Kidney (tissue), 14 donors: ENCODE results near the gene ZNF839. TPM values are rescaled to one million over a fixed set of nuclear protein-coding genes. Genes with fewer than 3 reads are reported as not detected.
"Not testable (repeated sequence)": the region's sequence is repeated elsewhere in the genome, so short reads cannot be mapped to it uniquely, and the experiment has no call there.

Source experiments
- DNase-seq, 5 donors: peaks; one replicate each; pipeline ENCODE4 v3.0.0-alpha.2; 2013 to 2020
- FAIRE-seq: peaks from 2 replicates; lab custom pipeline; 2012; peaks lifted over from hg19 to GRCh38; lab: Jason Lieb, UNC
- H3K27ac ChIP-seq, 2 donors: one replicate each; pipeline ENCODE4 v1.7.0; 2013; ENCODE audit warnings: low read depth in 2 of 2, low read length in 2 of 2, inconsistent platforms in 1 of 2
- H3K27me3 ChIP-seq: one replicate; pipeline ENCODE4 v1.7.1; 2013; ENCODE audit warnings: low read length, inconsistent platforms; ENCODE audit not compliant: control insufficient read depth, insufficient read depth
- H3K36me3 ChIP-seq, 3 donors: one replicate each; pipeline versions ENCODE4 v1.7.0 to v1.7.1; 2013; ENCODE audit warnings: low read length in 3 of 3, control low read depth in 1 of 3, inconsistent platforms in 1 of 3; ENCODE audit not compliant: insufficient read depth in 3 of 3, control insufficient read depth in 2 of 3
- H3K4me1 ChIP-seq, 3 donors: one replicate each; pipeline versions ENCODE4 v1.7.0 to v1.7.1; 2013; ENCODE audit warnings: low read length in 3 of 3, inconsistent platforms in 1 of 3, low read depth in 1 of 3; ENCODE audit not compliant: control insufficient read depth in 2 of 3, insufficient read depth in 2 of 3
- H3K4me3 ChIP-seq, 3 donors: one replicate each; pipeline versions ENCODE4 v1.7.0 to v1.8.1; 2013; ENCODE audit warnings: low read length in 3 of 3, control low read depth in 1 of 3, inconsistent platforms in 1 of 3
- H3K9ac ChIP-seq, 3 donors: one replicate each; pipeline versions ENCODE4 v1.7.0 to v1.7.1; 2013; ENCODE audit warnings: low read length in 3 of 3, control low read depth in 1 of 3, inconsistent platforms in 1 of 3
- H3K9me3 ChIP-seq, 3 donors: one replicate each; pipeline versions ENCODE4 v1.7.0 to v1.7.1; 2013; ENCODE audit warnings: low read length in 3 of 3, control low read depth in 1 of 3, inconsistent platforms in 1 of 3; ENCODE audit not compliant: control insufficient read depth in 2 of 3, insufficient read depth in 1 of 3
- CTCF ChIP-seq: IDR thresholded peaks from 3 replicates; pipeline ENCODE4 v1.5.1; 2012; ENCODE audit warnings: mild to moderate bottlenecking, moderate library complexity, borderline replicate concordance; ENCODE audit not compliant: insufficient read depth; ENCODE audit errors: extremely low read depth
- intact Hi-C: fragments of 100-400 bp; cut with DNase I; formaldehyde crosslinking; loops from one replicate; pipeline ENCODE4 v1.11.1; 2022
- polyA plus RNA-seq: library from polyadenylated mRNA; stranded (reverse); fragments of 350-450 nt; fragmentation: Illumina TruSeq; extraction: RNeasy Lipid Tissue Mini Kit (QIAGEN cat#74804); gene quantifications from one replicate; pipeline ENCODE4 v1.2.3, GENCODE V29; 2014; ENCODE audit warnings: low read depth, low replicate concordance; ENCODE audit not compliant: insufficient read depth
- total RNA-seq: library from RNA; stranded (reverse); fragmentation: NEBNext Ultra II Directional; extraction: Animal tissue kit (Norgen Biotek cat#: 25700); gene quantifications from one replicate; pipeline ENCODE4 v1.2.1, GENCODE V29; 2021
- donor health status: control.
- donor health status: control.
- donor health status: control.
- donor health status: control.
- donor health status: control.
- donor health status: DM: yes; HTN: yes; CAD: no.
- donor health status: Normal renal cell carcinoma (clear cell type).

The ZNF839 gene
- total and polyA plus RNA-seq, 2 donors from 2014 or later = 7.8 to 15.8 TPM

GRCh38 chr14:102351023-102351422 is 31.5 kb downstream of the ZNF839 start:
- intact Hi-C loops = no loop called here
- Histone ChIP-seq H3K36me3 (peaks cover 4 to 32% (median 26%) of the 10 kb centered on the region in 3 donors), H3K9ac (no peak overlapping the region), H3K4me1 (no peaks in the 10 kb centered on the region), H3K27ac (peak overlapping the region in 1 of 2 donors; percentile 3), H3K4me3 (no peak overlapping the region), H3K27me3 (no peaks in the 10 kb centered on the region), H3K9me3 (no peaks in the 10 kb centered on the region)
- TF ChIP-seq CTCF = no peak
- DNase-seq (peak in 1 of 5 donors; percentile 4), FAIRE-seq (no peak)

GRCh38 chr14:102351593-102351992 is 32.0 kb downstream of the ZNF839 start:
- H3K4me3 ChIP-seq, H3K27me3 ChIP-seq, intact Hi-C loops, H3K4me1 ChIP-seq, H3K9me3 ChIP-seq, FAIRE-seq, H3K9ac ChIP-seq: not testable (repeated sequence)
- Histone ChIP-seq H3K36me3 (peaks cover 6 to 38% (median 28%) of the 10 kb centered on the region in 3 donors), H3K27ac (peak overlapping the region in 1 of 2 donors; percentile 3)
- DNase-seq = peak in 2 of 5 donors; percentile 8 to 31

- no peak for FAIRE-seq
- Histone ChIP-seq H3K36me3 (peaks cover 6 to 41% (median 26%) of the 10 kb centered on the region in 3 donors), H3K4me3 (no peak overlapping the region), H3K27me3 (no peaks in the 10 kb centered on the region), H3K9ac (no peak overlapping the region), H3K4me1 (no peaks in the 10 kb centered on the region), H3K27ac (no peak overlapping the region), H3K9me3 (no peaks in the 10 kb centered on the region)
- intact Hi-C loops = no loop called here
- TF ChIP-seq CTCF = no peak
- no peak for DNase-seq
Observed at GRCh38 chr14:102352213-102352612, 32.7 kb downstream of the ZNF839 start.

- FAIRE-seq (no peak), DNase-seq (no peak)
- intact Hi-C loops = no loop called here
- H3K27me3 ChIP-seq = no peaks in the 10 kb centered on the region
- no peak for TF ChIP-seq CTCF
- peak overlapping the region in 1 of 2 donors; percentile 23 for H3K27ac ChIP-seq
- no peak overlapping the region for H3K4me3 ChIP-seq
- no peak overlapping the region for H3K9ac ChIP-seq
- H3K9me3 ChIP-seq = no peaks in the 10 kb centered on the region
- H3K36me3 ChIP-seq = peaks cover 6 to 40% (median 30%) of the 10 kb centered on the region in 3 donors
- H3K4me1 ChIP-seq = no peaks in the 10 kb centered on the region
Observed at GRCh38 chr14:102353126-102353619, 33.6 kb downstream of the ZNF839 start.
